Large intestine (tissue), 3 donors: ENCODE measurements around the gene SYCP3. TPM values are rescaled to one million over a fixed set of nuclear protein-coding genes. Genes with fewer than 3 reads are reported as not detected.
"Not testable (repeated sequence)": the region's sequence is repeated elsewhere in the genome, so short reads cannot be mapped to it uniquely, and the experiment has no call there.

Experiments
- DNase-seq, 2 donors: peaks; one replicate each; pipeline versions ENCODE4 v3.0.0 to v3.0.0-alpha.2; 2013
- H3K27ac ChIP-seq: one replicate; pipeline ENCODE4 v1.5.1; 2013; ENCODE audit warnings: low read length
- H3K27me3 ChIP-seq: 2 replicates; pipeline ENCODE4 v1.6.1; 2013; ENCODE audit warnings: low read length; ENCODE audit not compliant: control insufficient read depth, insufficient read depth
- H3K36me3 ChIP-seq: 2 replicates; pipeline ENCODE4 v1.6.1; 2013; ENCODE audit warnings: low read length; ENCODE audit not compliant: control insufficient read depth, insufficient read depth
- H3K4me1 ChIP-seq: one replicate; pipeline ENCODE4 v1.6.1; 2013; ENCODE audit warnings: low read length; ENCODE audit not compliant: control insufficient read depth, insufficient read depth
- H3K4me3 ChIP-seq: one replicate; pipeline ENCODE4 v1.5.1; 2013; ENCODE audit warnings: low read length
- H3K9me3 ChIP-seq: one replicate; pipeline ENCODE4 v1.6.1; 2013; ENCODE audit warnings: mild to moderate bottlenecking, low read depth, low read length, moderate library complexity; ENCODE audit not compliant: control insufficient read depth
- WGBS: methylation state at CpG from one replicate; pipeline ENCODE4 v1.1.5; 2013; ENCODE audit warnings: low lambda C conversion rate; ENCODE audit not compliant: insufficient coverage; 5-methylcytosine and 5-hydroxymethylcytosine counted together
- polyA plus RNA-seq: library from polyadenylated mRNA; unstranded; fragments of 120-200 nt; gene quantifications from one replicate; pipeline ENCODE4 v1.2.1, GENCODE V29; 2013

SYCP3 gene
- polyA plus RNA-seq, 1 donor, result 1.7 TPM

DNA sequence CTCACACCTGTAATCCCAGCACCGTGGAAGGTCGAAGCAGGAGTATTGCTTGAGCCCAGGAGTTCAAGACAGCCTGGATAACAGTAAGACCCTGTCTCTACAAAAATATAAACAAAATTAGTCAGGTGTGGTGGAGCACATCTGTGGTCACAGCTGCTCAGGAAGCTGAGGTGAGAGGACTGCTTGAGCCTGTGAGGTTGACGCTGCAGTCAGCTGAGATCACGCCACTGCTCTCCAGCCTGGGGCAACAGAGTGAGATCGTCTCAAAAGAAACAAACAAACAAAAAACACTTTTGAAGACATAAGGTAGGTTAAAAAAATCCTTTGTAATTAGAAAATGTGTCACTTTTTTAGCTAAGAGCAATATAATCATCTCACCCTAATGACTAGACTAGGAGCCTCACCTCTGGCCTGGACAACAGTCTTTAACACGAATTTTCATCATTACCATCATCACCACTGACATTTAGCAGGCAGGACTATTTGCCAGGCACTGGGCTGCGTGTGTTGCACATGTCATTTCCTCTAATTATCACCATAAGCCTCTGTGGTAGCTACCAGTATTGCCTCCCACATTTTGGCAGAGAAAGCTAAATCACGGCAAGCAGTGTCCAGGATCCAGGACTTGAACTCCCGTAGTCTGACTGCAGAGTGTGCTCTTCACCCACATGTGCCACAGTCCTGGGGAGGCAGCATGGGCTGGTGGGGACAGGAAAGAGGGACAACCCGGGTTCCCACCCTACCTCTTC is 4.6 kb upstream of the SYCP3 start:
- no CpG with 5 or more reads among the region's 10 CpGs for WGBS
- H3K27ac ChIP-seq, result no peak overlapping the region
- no peak for DNase-seq
- H3K4me3 ChIP-seq, result no peak overlapping the region
- H3K27me3 ChIP-seq, result no peaks in the 10 kb centered on the region
- peaks cover 6% of the 10 kb centered on the region for H3K9me3 ChIP-seq
- H3K36me3 ChIP-seq, result peaks cover 67% of the 10 kb centered on the region
- H3K4me1 ChIP-seq, result peaks cover 5% of the 10 kb centered on the region

DNA sequence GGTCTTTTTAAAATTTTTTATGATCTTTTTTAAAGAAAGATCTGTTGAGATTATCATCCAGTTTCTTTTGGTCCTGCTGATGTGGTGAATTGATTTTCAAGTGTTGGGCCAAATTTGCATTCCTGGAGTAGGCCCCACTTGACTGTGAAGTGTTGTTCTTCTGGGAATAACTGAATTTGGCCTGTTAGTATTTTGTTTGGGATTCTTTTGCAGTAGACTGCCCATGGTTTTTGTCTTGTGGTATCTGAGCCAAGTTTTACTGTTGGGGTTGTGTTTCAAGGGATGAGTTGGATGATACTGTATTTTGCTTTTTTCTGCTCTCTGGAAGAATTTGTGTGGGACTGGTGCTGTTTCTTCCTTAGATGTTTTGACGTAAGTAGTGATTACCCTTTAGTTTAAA is 4.0 kb upstream of the SYCP3 start:
- peaks cover 9% of the 10 kb centered on the region for H3K9me3 ChIP-seq
- no peak for DNase-seq
- WGBS, result 75% methylated on average over 1 of the region's 1 CpG
- peaks cover 67% of the 10 kb centered on the region for H3K36me3 ChIP-seq
- peaks cover 5% of the 10 kb centered on the region for H3K4me1 ChIP-seq
- H3K27ac ChIP-seq, result no peak overlapping the region
- H3K27me3 ChIP-seq, result no peaks in the 10 kb centered on the region
- H3K4me3 ChIP-seq, result no peak overlapping the region

DNA sequence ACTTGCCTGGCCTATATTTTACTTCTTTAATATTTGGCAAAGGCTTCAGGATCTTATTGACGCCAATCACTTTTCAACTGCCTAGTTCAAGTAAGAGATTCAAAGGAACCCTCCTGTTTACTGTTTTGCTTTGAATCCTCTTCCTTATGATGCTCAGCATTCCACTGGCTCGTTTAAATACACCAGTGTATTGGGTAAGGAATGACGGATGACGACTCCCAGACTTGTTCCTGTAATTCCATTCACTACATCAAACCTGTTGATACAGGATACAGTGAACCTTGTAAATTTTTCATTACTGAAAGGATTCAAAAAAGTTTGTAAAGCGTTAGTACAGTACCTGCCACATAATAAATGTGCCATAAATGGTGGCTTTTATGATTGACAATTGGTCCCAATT is 1.7 kb upstream of the SYCP3 start:
- Histone ChIP-seq H3K27ac (no peak overlapping the region), H3K27me3 (no peaks in the 10 kb centered on the region), H3K36me3 (peaks cover 50% of the 10 kb centered on the region), H3K9me3 (peaks cover 9% of the 10 kb centered on the region), H3K4me1 (peaks cover 5% of the 10 kb centered on the region), H3K4me3 (no peak overlapping the region)
- no peak for DNase-seq
- WGBS, result 100% methylated on average over 1 of the region's 5 CpGs

DNA sequence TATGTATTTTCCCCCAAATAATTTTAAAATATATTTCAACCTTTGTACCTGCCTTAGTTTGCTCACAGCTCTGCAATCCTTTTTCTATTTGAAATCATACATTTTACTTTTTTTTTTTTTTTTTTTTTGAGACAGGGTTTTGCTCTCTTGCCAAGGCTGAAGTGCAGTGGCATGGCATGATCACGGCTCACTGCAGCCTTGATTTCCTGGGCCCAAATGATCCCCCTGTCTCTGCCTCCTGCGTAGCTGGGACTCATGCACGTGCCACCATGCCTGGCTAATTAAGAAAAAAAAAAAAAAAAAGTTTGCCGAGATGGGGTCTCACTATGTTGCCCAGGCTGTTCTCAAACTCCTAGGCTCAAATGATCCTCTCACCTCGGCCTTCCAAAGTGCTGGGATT is 1.3 kb upstream of the SYCP3 start:
- H3K36me3 ChIP-seq, result peaks cover 50% of the 10 kb centered on the region
- no peaks in the 10 kb centered on the region for H3K27me3 ChIP-seq

DNA sequence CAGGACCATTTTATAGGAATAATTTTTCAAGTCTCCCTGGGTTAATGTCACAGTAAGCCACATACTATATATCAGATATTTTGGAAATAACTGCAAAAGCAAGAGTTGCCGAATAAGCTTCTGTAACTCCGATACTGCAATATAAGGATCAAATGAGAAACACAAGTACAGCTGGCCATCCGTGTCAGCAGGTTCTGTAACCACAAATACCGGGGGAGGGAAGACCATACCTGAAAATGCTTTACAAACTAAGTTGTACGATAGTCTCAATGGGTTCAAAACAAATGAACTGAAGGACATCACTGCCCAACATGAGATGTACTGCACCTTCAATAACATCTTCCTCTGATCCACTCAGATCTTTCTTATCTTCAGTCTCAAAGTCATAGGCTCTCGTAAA is 1.8 kb downstream of the SYCP3 start:
- WGBS, result 66% methylated on average over 2 of the region's 6 CpGs
- H3K4me3 ChIP-seq, result no peak overlapping the region
- no peak for DNase-seq
- no peak overlapping the region for H3K27ac ChIP-seq
- no peaks in the 10 kb centered on the region for H3K27me3 ChIP-seq
- H3K36me3 ChIP-seq, result peaks cover 34% of the 10 kb centered on the region
- H3K9me3 ChIP-seq, result peaks cover 9% of the 10 kb centered on the region
- peaks cover 2% of the 10 kb centered on the region for H3K4me1 ChIP-seq

More for the DNA sequence above, 1.3 kb upstream of the SYCP3 start:
- Histone ChIP-seq H3K9me3 (peaks cover 9% of the 10 kb centered on the region), H3K4me1 (peaks cover 5% of the 10 kb centered on the region), H3K27ac (no peak overlapping the region), H3K4me3 (no peak overlapping the region)
- no CpG with 5 or more reads among the region's 5 CpGs for WGBS
- DNase-seq, result no peak

DNA sequence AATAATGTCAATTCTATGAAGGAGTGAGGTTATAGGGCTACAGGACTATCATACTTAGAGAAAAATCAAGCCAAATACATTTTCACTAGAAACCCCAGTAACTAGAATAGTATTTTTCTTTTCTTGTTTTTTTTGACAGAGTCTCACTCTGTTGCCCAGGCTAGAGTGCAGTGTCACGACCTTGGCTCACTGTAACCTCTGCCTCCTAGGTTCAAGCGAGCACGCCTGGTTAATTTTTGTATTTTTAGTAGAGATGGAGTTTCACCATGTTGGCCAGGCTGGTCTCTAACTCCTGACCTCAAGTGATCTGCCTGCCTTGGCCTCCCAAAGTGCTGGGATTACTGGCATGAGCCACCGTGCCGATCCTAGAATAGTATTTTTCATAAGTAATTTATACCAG is 4.8 kb downstream of the SYCP3 start:
- 80% methylated on average over 1 of the region's 5 CpGs for WGBS

DNA sequence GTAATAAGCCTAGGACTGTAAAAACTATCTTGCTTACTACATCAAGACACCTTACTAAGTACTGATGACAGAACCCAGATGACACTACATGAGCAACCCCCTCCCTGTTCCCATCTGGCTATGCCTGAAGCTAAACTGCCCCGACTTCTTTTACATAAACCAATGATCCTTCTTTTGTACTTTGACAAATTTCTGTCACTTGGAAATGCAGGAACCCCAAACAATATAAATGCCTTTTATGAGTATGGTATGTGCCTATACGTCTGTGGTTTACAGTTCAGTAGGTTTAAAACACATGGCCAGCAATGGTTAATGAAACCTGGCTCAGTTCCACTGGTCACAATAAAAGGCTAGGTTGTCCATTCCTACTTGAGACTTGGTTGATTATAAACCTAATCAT is 6.1 kb downstream of the SYCP3 start:
- H3K4me3 ChIP-seq, result no peak overlapping the region
- H3K4me1 ChIP-seq, result no peaks in the 10 kb centered on the region
- WGBS, result no CpG with 5 or more reads among the region's 2 CpGs
- no peaks in the 10 kb centered on the region for H3K9me3 ChIP-seq
- H3K27ac ChIP-seq, result no peak overlapping the region
- H3K27me3 ChIP-seq, result no peaks in the 10 kb centered on the region
- DNase-seq, result no peak
- peaks cover 20% of the 10 kb centered on the region for H3K36me3 ChIP-seq

More for the DNA sequence above, 4.8 kb downstream of the SYCP3 start:
- not testable (repeated sequence) for DNase-seq, H3K27ac ChIP-seq, H3K4me1 ChIP-seq, H3K4me3 ChIP-seq, H3K27me3 ChIP-seq, H3K9me3 ChIP-seq
- peaks cover 30% of the 10 kb centered on the region for H3K36me3 ChIP-seq

DNA sequence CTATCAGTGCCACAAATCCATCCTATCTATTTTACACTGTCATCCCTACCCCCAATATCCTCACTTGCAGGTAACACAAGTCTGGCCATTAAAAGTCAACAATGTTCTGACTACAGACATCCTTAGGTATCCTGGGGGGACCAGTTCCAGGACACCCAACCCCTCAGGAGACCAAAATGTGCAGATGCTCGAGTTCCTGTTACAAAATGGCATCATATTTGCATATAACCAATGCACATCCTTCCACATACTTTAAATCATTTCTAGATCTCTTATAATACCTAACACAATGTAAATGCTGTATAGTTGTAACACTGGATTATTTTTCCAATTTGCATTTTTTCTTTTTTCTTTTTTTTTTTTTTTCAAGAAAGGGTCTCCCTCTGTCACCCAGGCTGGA is 6.9 kb downstream of the SYCP3 start:
- no peak for DNase-seq
- Histone ChIP-seq H3K4me1 (no peaks in the 10 kb centered on the region), H3K36me3 (peaks cover 22% of the 10 kb centered on the region), H3K9me3 (no peaks in the 10 kb centered on the region), H3K27ac (no peak overlapping the region), H3K4me3 (no peak overlapping the region), H3K27me3 (no peaks in the 10 kb centered on the region)
- WGBS, result no CpG with 5 or more reads among the region's 1 CpG

DNA sequence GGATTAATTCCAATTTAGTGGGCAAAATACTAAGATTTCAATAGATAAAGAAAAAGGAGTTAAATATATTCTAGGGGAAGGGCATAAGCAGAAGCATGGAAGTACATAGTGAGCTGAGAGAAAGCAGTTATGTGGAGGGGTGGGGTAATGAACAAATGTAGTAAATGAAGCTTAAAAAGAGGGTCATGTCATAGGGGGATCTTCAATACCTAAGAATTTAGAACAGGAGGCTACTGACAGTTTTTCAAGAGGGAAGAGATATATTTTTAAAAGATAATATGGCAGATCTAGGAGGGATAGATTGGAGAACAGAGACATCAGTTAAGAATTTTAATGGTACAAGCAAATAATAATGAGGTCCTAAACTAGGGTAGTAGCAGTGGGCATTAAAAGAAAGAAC is 9.4 kb downstream of the SYCP3 start:
- Histone ChIP-seq H3K36me3 (peaks cover 27% of the 10 kb centered on the region), H3K27me3 (no peaks in the 10 kb centered on the region), H3K4me1 (no peaks in the 10 kb centered on the region), H3K27ac (no peak overlapping the region), H3K9me3 (no peaks in the 10 kb centered on the region), H3K4me3 (no peak overlapping the region)
- DNase-seq, result no peak

DNA sequence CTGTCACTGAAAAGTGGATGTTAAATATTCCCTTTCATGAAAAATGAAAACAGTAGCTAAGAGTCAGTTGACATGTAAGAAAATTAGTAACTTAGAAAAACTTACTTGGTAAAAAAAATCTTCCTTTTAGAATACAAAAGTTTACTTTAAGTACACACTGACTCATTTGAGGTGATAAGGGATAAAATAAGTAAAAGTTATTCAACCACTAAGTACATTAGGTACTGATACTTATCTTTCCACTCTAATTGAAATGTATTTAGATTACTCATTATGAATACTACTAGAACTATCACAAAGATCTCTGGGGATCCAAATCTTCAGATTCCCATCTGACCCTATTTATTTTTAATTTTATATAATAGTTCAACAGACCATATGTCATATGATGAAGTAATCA is 12.2 kb downstream of the SYCP3 start:
- no peak overlapping the region for H3K27ac ChIP-seq
- peaks cover 33% of the 10 kb centered on the region for H3K36me3 ChIP-seq
- DNase-seq, result no peak
- H3K27me3 ChIP-seq, result no peaks in the 10 kb centered on the region
- H3K4me3 ChIP-seq, result no peak overlapping the region
- H3K4me1 ChIP-seq, result no peaks in the 10 kb centered on the region
- H3K9me3 ChIP-seq, result no peaks in the 10 kb centered on the region

DNA sequence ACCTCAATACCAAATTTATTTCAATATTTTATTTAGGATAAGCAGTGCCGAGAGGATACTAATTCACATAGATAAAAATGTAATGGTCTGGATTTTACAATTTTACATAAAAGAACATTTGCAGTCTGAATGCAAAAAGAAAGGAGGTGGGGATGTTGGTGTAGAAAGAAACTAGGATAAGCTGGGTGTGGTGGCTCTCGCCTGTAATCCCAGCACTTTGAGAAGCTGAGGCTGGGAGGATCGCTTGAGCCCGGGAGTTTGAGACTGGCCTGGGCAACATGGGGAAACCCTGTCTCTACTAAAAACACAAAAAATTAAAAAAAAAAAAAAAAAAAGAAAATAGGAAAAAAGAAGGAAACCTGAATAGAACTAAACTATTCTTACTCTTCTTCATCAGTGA is 16.9 kb downstream of the SYCP3 start:
- no peak overlapping the region for H3K27ac ChIP-seq
- no peaks in the 10 kb centered on the region for H3K4me1 ChIP-seq
- 100% methylated on average over 1 of the region's 4 CpGs for WGBS
- H3K9me3 ChIP-seq, result no peaks in the 10 kb centered on the region
- H3K27me3 ChIP-seq, result no peaks in the 10 kb centered on the region
- no peak for DNase-seq
- H3K36me3 ChIP-seq, result peaks cover 33% of the 10 kb centered on the region
- no peak overlapping the region for H3K4me3 ChIP-seq
